ENCODE results near the gene NTRK2.

DNA sequence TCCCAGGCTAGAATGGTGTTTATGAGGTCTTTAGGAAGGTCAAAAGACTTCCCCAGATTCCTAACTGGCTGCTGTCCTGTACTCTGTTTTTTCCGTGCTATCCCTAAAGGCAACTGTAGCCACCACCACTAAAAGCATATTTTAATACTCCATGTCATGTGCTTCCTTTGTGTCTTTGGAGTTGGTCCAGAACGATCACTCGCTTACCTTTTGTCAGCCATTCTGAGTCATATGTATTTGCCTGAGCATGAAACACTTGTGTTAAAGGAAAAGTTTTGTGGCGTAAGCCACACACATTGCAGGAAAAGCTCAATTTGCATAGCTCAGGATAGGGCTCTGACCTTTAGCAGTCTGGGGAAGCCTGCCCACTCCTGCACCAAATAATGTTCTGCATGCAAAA lies 299.6 kb downstream of the NTRK2 start:
- TF ChIP-seq FOXP2 (optimal IDR thresholded peaks at IDR 0.05; ENCODE audit: borderline replicate concordance, extremely low read depth, extremely low read length, insufficient read depth) (no peak), REST (IDR thresholded peaks at IDR 0.05; ENCODE audit: insufficient read depth in 1 of 2, low read depth in 2 of 2, low read length in 2 of 2) (no peak), POLR2AphosphoS5 (IDR thresholded peaks at IDR 0.05; ENCODE audit: low read depth, low read length) (no peak), TAF1 (IDR thresholded peaks at IDR 0.05; ENCODE audit: borderline replicate concordance, insufficient read depth, low read length) (no peak)

Data from PFSK-1 (cell line).